Measurements from ENCODE around the gene DSC3.

DNA sequence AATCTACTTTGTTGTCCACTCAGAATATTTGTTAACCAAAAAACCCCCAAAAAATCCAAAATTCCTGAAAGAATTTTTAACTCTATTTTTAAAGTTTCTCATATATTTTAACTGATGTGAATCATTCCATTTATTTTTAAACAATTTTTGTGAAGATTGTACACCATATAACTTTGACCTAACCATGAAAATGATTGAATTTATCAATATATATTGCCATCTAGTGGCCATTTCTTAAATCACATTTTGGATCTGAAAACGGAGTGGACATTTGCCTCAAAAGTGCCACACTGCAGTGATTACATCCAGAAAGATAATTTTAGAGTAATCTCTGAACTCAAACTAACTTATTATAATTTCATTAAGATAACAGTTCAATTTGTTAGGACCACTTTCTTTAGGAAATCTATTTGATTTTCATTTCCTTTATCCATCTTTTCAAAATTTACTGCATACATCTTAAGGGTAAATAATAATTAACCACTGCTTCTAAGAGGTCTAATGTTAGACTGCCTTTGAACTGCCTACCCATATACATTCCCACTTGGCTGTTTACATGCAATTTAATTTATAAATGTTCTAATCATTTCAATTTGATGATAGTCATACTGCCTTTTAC is 71.1 kb downstream of the DSC3 start:
- TF ChIP-seq CTCF (IDR thresholded peaks at IDR 0.05; ENCODE audit: extremely low read depth in 1 of 2, insufficient read depth in 1 of 2, low read depth in 1 of 2, low read length in 2 of 2): peak in 1 of 2 donors; percentile 31
- no peak for TF ChIP-seq POLR2AphosphoS5 (IDR thresholded peaks at IDR 0.05; ENCODE audit: insufficient read depth, low read depth, low read length)
- TF ChIP-seq, protein P1, sequence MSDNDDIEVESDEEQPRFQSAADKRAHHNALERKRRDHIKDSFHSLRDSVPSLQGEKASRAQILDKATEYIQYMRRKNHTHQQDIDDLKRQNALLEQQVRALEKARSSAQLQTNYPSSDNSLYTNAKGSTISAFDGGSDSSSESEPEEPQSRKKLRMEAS (IDR thresholded peaks at IDR 0.05; ENCODE audit: insufficient read depth, insufficient read length): no peak
- TF ChIP-seq FOS (IDR thresholded peaks at IDR 0.05; ENCODE audit: borderline replicate concordance, insufficient read depth, low read length): no peak
- TF ChIP-seq POLR2A (IDR thresholded peaks at IDR 0.05; ENCODE audit: low read depth, low read length): no peak
- no peak for TF ChIP-seq GATA2 (IDR thresholded peaks at IDR 0.05; ENCODE audit: insufficient read depth, insufficient read length, low read depth, low read length)
- TF ChIP-seq EZH2 (IDR thresholded peaks at IDR 0.05; ENCODE audit: borderline replicate concordance, low read depth, low read length, severe bottlenecking): no peak
- no peak for TF ChIP-seq JUN (IDR thresholded peaks at IDR 0.05; ENCODE audit: borderline replicate concordance, insufficient read depth, insufficient read length, low read depth)
